GM23338 (cell line): ENCODE results near the gene PHRF1. TPM values are rescaled to one million over a fixed set of nuclear protein-coding genes. Genes with fewer than 3 reads are reported as not detected.

Experiments
- ATAC-seq: fragments of 200-7000 bp; cut with Tn5 transposase; 3 replicates; pipeline ENCODE4 v1.9.1; 2020
- DNase-seq: peaks from one replicate; pipeline ENCODE4 v3.0.0-alpha.2; 2015; ENCODE audit warnings: low spot score
- H2AFZ ChIP-seq: fragments of 200-600 bp; sonication (generic); 2 replicates; pipeline ENCODE4 v1.8.0; 2016; ENCODE audit warnings: antibody characterized with exemption, mild to moderate bottlenecking, moderate library complexity
- H3F3A ChIP-seq: fragments of 200-600 bp; sonication (generic); replicated peaks from 2 replicates; pipeline ENCODE4 v1.8.0; 2017; ENCODE audit warnings: antibody characterized with exemption, mixed run types, low read depth
- H3K27ac ChIP-seq: fragments of 200-600 bp; sonication (generic); 2 replicates; pipeline ENCODE4 v1.6.1; 2016; ENCODE audit warnings: low read depth
- H3K27me3 ChIP-seq: fragments of 200-600 bp; sonication (generic); 2 replicates; pipeline ENCODE4 v1.8.0; 2016; ENCODE audit warnings: mild to moderate bottlenecking, mixed run types, moderate library complexity; ENCODE audit not compliant: insufficient read depth
- H3K36me3 ChIP-seq: fragments of 200-600 bp; sonication (generic); 2 replicates; pipeline ENCODE4 v1.8.0; 2016; ENCODE audit warnings: mild to moderate bottlenecking; ENCODE audit not compliant: insufficient read depth
- H3K4me1 ChIP-seq: fragments of 200-600 bp; sonication (generic); 2 replicates; pipeline ENCODE4 v1.8.0; 2016; ENCODE audit warnings: mild to moderate bottlenecking, moderate library complexity; ENCODE audit not compliant: insufficient read depth
- H3K4me2 ChIP-seq: fragments of 200-600 bp; sonication (generic); 2 replicates; pipeline ENCODE4 v1.7.1; 2017; ENCODE audit warnings: mixed run types
- H3K4me3 ChIP-seq: fragments of 200-600 bp; sonication (generic); 2 replicates; pipeline ENCODE4 v1.6.1; 2016; ENCODE audit warnings: mixed run types
- H3K79me2 ChIP-seq: fragments of 200-600 bp; sonication (generic); replicated peaks from 2 replicates; pipeline ENCODE4 v1.8.0; 2017; ENCODE audit warnings: mild to moderate bottlenecking; ENCODE audit not compliant: insufficient read depth
- H3K9me2 ChIP-seq: fragments of 200-600 bp; sonication (generic); 2 replicates; pipeline ENCODE4 v1.8.0; 2017; ENCODE audit not compliant: insufficient read depth
- H4K20me1 ChIP-seq: fragments of 200-600 bp; sonication (generic); replicated peaks from 2 replicates; pipeline ENCODE4 v1.8.0; 2017; ENCODE audit warnings: mild to moderate bottlenecking; ENCODE audit not compliant: insufficient read depth
- H3K27ac Mint-ChIP-seq: 2 replicates; pipeline ENCODE4 v1.8.0; 2020; ENCODE audit warnings: inconsistent platforms, mild to moderate bottlenecking, moderate library complexity, mixed read lengths
- H3K27me3 Mint-ChIP-seq: 3 replicates; pipeline ENCODE4 v1.8.0; 2022; ENCODE audit warnings: low read depth, mild to moderate bottlenecking, moderate library complexity, mixed read lengths, inconsistent platforms; ENCODE audit not compliant: insufficient read depth, poor library complexity
- H3K36me3 Mint-ChIP-seq: 3 replicates; pipeline ENCODE4 v1.8.0; 2021; ENCODE audit warnings: low read depth, mild to moderate bottlenecking, inconsistent platforms, moderate library complexity, mixed read lengths
- H3K4me1 Mint-ChIP-seq: 3 replicates; pipeline ENCODE4 v1.8.0; 2020; ENCODE audit warnings: mild to moderate bottlenecking, inconsistent platforms, mixed read lengths
- H3K4me3 Mint-ChIP-seq: 3 replicates; pipeline ENCODE4 v1.8.0; 2021; ENCODE audit warnings: moderate library complexity, mild to moderate bottlenecking, inconsistent platforms, mixed read lengths
- H3K9me3 Mint-ChIP-seq: 3 replicates; pipeline ENCODE4 v1.8.0; 2020; ENCODE audit warnings: moderate library complexity, mild to moderate bottlenecking, inconsistent platforms, mixed read lengths
- CREB1 ChIP-seq: fragments of 250-450 bp; sonication (Bioruptor Pico); IDR thresholded peaks from 2 replicates; pipeline ENCODE4 v1.5.0; 2020; ENCODE audit warnings: low read depth, mild to moderate bottlenecking, moderate library complexity
- CTCF ChIP-seq, 2 experiments: fragments of 200-600 bp in 1 of 2; sonication (generic) in 1 of 2; conservative IDR thresholded peaks; 2 replicates each; pipeline versions ENCODE4 v1.5.1 to v1.6.1; 2016 to 2017; ENCODE audit warnings: antibody characterized with exemption in 2 of 2, low read depth in 2 of 2, mild to moderate bottlenecking in 2 of 2, moderate library complexity in 1 of 2
- ETS1 ChIP-seq: IDR thresholded peaks from 2 replicates; pipeline ENCODE4 v1.6.1; 2016; ENCODE audit warnings: antibody characterized with exemption
- EZH2 ChIP-seq: fragments of 200-600 bp; sonication (generic); IDR thresholded peaks from one replicate; pipeline ENCODE4 v1.8.0; 2017; ENCODE audit warnings: antibody characterized with exemption, mild to moderate bottlenecking, low read depth; ENCODE audit not compliant: unreplicated experiment
- EZH2phosphoT487 ChIP-seq: fragments of 200-600 bp; sonication (generic); IDR thresholded peaks from one replicate; pipeline ENCODE4 v1.8.1; 2018; ENCODE audit warnings: antibody characterized with exemption; ENCODE audit not compliant: unreplicated experiment
- JUNB ChIP-seq: IDR thresholded peaks from one replicate; pipeline ENCODE4 v1.6.1; 2016; ENCODE audit warnings: antibody characterized with exemption; ENCODE audit not compliant: unreplicated experiment
- NANOG ChIP-seq: IDR thresholded peaks from 2 replicates; pipeline ENCODE4 v1.6.1; 2016; ENCODE audit warnings: antibody characterized with exemption, borderline replicate concordance
- POLR2AphosphoS5 ChIP-seq: IDR thresholded peaks from 2 replicates; pipeline ENCODE4 v1.6.1; 2016; ENCODE audit warnings: antibody characterized with exemption, low read depth
- REST ChIP-seq: IDR thresholded peaks from one replicate; pipeline ENCODE4 v1.6.1; 2018; ENCODE audit warnings: antibody characterized with exemption; ENCODE audit not compliant: unreplicated experiment
- STAT1 ChIP-seq: IDR thresholded peaks from one replicate; pipeline ENCODE4 v1.6.1; 2016; ENCODE audit warnings: antibody characterized with exemption; ENCODE audit not compliant: unreplicated experiment
- ZNF114 ChIP-seq: fragments of 250-450 bp; sonication (Bioruptor Pico); IDR thresholded peaks from 2 replicates; pipeline ENCODE4 v1.5.0; 2020; ENCODE audit warnings: mild to moderate bottlenecking, moderate library complexity
- ZNF331 ChIP-seq: fragments of 250-450 bp; sonication (Bioruptor Pico); IDR thresholded peaks from 2 replicates; pipeline ENCODE4 v1.5.0; 2020; ENCODE audit warnings: low read depth, mild to moderate bottlenecking, moderate library complexity
- ZNF462 ChIP-seq: fragments of 250-450 bp; sonication (Bioruptor Pico); IDR thresholded peaks from 2 replicates; pipeline ENCODE4 v1.5.0; 2020; ENCODE audit warnings: mild to moderate bottlenecking, moderate library complexity
- polyA plus RNA-seq: library from polyadenylated mRNA; unstranded; fragments of >200 nt; fragmentation: Nextera tagmentation; extraction: Ambion mirVana; gene quantifications from 2 replicates; pipeline ENCODE4 v1.2.1, GENCODE V29; 2016
- total RNA-seq: library from RNA; depleted of rRNA; stranded (reverse); fragments of >200 nt; shearing (Covaris generic); gene quantifications from 2 replicates; pipeline ENCODE4 v1.2.3, GENCODE V29; 2014

The PHRF1 gene
- total and polyA plus RNA-seq, 2 experiments from 2014 or later, result 11.0 to 45.9 TPM

GRCh38 chr11:610146-610801 lies 34.0 kb downstream of the PHRF1 start:
- H3K27ac ChIP-seq, result no peak overlapping the region
- H3K4me1 Mint-ChIP-seq, result peaks cover 5% of the 10 kb centered on the region
- peaks cover 4% of the 10 kb centered on the region; the same call in 1 of the 2 replicates for H3K4me1 ChIP-seq
- H3K36me3 Mint-ChIP-seq, result peaks cover 41% of the 10 kb centered on the region
- no peak for TF ChIP-seq POLR2AphosphoS5
- no peak for TF ChIP-seq ZNF331
- no peak for TF ChIP-seq EZH2phosphoT487
- TF ChIP-seq JUNB, result no peak
- TF ChIP-seq ZNF114, result no peak
- TF ChIP-seq ZNF462 (CRISPR knock-in tag), result no peak
- TF ChIP-seq REST, result no peak
- no peak for TF ChIP-seq EZH2
- TF ChIP-seq CREB1 (CRISPR knock-in tag), result no peak
- TF ChIP-seq STAT1, result no peak
- TF ChIP-seq ETS1, result no peak
- TF ChIP-seq NANOG, result no peak
- TF ChIP-seq CTCF (conservative IDR thresholded peaks at IDR 0.05; ENCODE audit: low read depth in 2 of 2), result no peak
- H3K27ac Mint-ChIP-seq, result no peak overlapping the region
- H3K9me3 Mint-ChIP-seq, result no peaks in the 10 kb centered on the region
- H3K4me3 Mint-ChIP-seq, result no peak overlapping the region
- H3F3A ChIP-seq, result peaks cover 33% of the 10 kb centered on the region
- no peak overlapping the region for H3K4me2 ChIP-seq
- peaks cover 18% of the 10 kb centered on the region; the same call in 1 of the 2 replicates for H4K20me1 ChIP-seq
- 0 out of 2 replicates have a peak, but pooled peaks cover 7% of the 10 kb centered on the region for H3K36me3 ChIP-seq
- no peaks in the 10 kb centered on the region for H3K27me3 ChIP-seq
- no peak overlapping the region for H3K4me3 ChIP-seq
- H3K9me2 ChIP-seq, result no peaks in the 10 kb centered on the region
- peaks cover 9% of the 10 kb centered on the region for H3K27me3 Mint-ChIP-seq
- no peaks in the 10 kb centered on the region for H3K79me2 ChIP-seq
- DNase-seq (no peak), ATAC-seq (no peak)
- H2AFZ ChIP-seq, result no peak overlapping the region
